Osteoblast (primary cell): ENCODE results near the gene STOX1. TPM values are rescaled to one million over a fixed set of nuclear protein-coding genes. Genes with fewer than 3 reads are reported as not detected.
"Not testable (repeated sequence)": the region's sequence is repeated elsewhere in the genome, so short reads cannot be mapped to it uniquely, and the experiment has no call there.

Experiments used
- DNase-seq: peaks from one replicate; pipeline ENCODE4 v3.0.0; 2011; ENCODE audit warnings: low spot score, mixed read lengths; ENCODE audit not compliant: insufficient read length; ENCODE audit errors: missing footprints
- H2AFZ ChIP-seq: 2 replicates; pipeline ENCODE4 v1.6.0; 2011; ENCODE audit warnings: mild to moderate bottlenecking, low read length
- H3K27ac ChIP-seq: 2 replicates; pipeline ENCODE4 v1.5.1; 2011; ENCODE audit warnings: mild to moderate bottlenecking, low read depth, low read length, moderate library complexity
- H3K27me3 ChIP-seq: 2 replicates; pipeline ENCODE4 v1.6.0; 2012; ENCODE audit warnings: mild to moderate bottlenecking, control low read depth, inconsistent platforms, low read length, moderate library complexity; ENCODE audit not compliant: insufficient read depth
- H3K36me3 ChIP-seq: 2 replicates; pipeline ENCODE4 v1.5.1; 2011; ENCODE audit warnings: mild to moderate bottlenecking, low read length, control low read depth, moderate library complexity; ENCODE audit not compliant: insufficient read depth
- H3K4me1 ChIP-seq: 2 replicates; pipeline ENCODE4 v1.5.1; 2011; ENCODE audit warnings: mild to moderate bottlenecking, low read length, control low read depth, moderate library complexity; ENCODE audit not compliant: insufficient read depth
- H3K4me2 ChIP-seq: 2 replicates; pipeline ENCODE4 v1.6.0; 2011; ENCODE audit warnings: mild to moderate bottlenecking, low read length; ENCODE audit not compliant: insufficient read depth
- H3K4me3 ChIP-seq: fragments of 200-600 bp; sonication (generic); 3 replicates; pipeline ENCODE4 v1.5.1; 2012; ENCODE audit warnings: mild to moderate bottlenecking, low read length, inconsistent platforms; ENCODE audit not compliant: insufficient read depth
- H3K79me2 ChIP-seq: 2 replicates; pipeline ENCODE4 v1.6.0; 2012; ENCODE audit warnings: mild to moderate bottlenecking, low read length, control low read depth, inconsistent platforms; ENCODE audit not compliant: insufficient read depth
- H3K9me3 ChIP-seq: 2 replicates; pipeline ENCODE4 v1.5.1; 2011; ENCODE audit warnings: low read depth, low read length, control low read depth
- H4K20me1 ChIP-seq: 2 replicates; pipeline ENCODE4 v1.6.0; 2012; ENCODE audit warnings: mild to moderate bottlenecking, low read length, control low read depth; ENCODE audit not compliant: insufficient read depth
- total RNA-seq: library from RNA; depleted of rRNA; stranded (reverse); fragments of >200 nt; gene quantifications from 2 replicates; pipeline ENCODE4 v1.2.3, GENCODE V29; 2012
- TF ChIP-seq, protein P1 (sequence below): IDR thresholded peaks from 2 replicates; pipeline ENCODE4 v1.5.1; 2011; ENCODE audit warnings: mild to moderate bottlenecking, low read depth, low read length, moderate library complexity; ENCODE audit errors: extremely low read depth

STOX1 gene
- total RNA-seq, 1 donor: under 0.01 TPM

DNA sequence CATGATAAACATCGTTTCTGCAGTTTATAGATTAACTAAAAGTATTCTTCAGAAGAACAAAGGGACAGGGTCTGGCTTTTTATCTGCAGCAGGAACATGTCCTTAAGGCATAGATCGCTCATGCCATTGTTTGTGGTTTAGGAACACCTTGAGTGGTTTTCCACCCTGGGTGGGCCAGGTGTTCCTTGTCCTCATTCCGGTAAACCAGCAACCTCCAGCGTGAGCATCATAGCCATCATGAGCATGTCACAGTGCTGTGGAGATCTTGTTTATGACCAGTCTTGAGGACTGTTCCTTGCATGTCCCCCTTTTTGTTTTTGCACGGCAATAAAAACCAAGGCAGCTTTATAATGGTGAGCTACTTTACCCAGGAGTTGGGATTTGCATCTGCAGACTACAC lies 33.9 kb downstream of the STOX1 start:
- H2AFZ ChIP-seq: no peak overlapping the region
- no peak overlapping the region for H3K4me2 ChIP-seq
- H3K36me3 ChIP-seq: no peaks in the 10 kb centered on the region
- H3K79me2 ChIP-seq: no peaks in the 10 kb centered on the region
- H3K4me3 ChIP-seq: no peak overlapping the region
- no peak for DNase-seq
- peaks cover 4% of the 10 kb centered on the region for H3K9me3 ChIP-seq
- TF ChIP-seq, protein P1, sequence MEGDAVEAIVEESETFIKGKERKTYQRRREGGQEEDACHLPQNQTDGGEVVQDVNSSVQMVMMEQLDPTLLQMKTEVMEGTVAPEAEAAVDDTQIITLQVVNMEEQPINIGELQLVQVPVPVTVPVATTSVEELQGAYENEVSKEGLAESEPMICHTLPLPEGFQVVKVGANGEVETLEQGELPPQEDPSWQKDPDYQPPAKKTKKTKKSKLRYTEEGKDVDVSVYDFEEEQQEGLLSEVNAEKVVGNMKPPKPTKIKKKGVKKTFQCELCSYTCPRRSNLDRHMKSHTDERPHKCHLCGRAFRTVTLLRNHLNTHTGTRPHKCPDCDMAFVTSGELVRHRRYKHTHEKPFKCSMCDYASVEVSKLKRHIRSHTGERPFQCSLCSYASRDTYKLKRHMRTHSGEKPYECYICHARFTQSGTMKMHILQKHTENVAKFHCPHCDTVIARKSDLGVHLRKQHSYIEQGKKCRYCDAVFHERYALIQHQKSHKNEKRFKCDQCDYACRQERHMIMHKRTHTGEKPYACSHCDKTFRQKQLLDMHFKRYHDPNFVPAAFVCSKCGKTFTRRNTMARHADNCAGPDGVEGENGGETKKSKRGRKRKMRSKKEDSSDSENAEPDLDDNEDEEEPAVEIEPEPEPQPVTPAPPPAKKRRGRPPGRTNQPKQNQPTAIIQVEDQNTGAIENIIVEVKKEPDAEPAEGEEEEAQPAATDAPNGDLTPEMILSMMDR: no peak
- H3K27me3 ChIP-seq: peaks cover 20% of the 10 kb centered on the region
- H3K27ac ChIP-seq: no peak overlapping the region
- H4K20me1 ChIP-seq: no peaks in the 10 kb centered on the region
- H3K4me1 ChIP-seq: no peaks in the 10 kb centered on the region

DNA sequence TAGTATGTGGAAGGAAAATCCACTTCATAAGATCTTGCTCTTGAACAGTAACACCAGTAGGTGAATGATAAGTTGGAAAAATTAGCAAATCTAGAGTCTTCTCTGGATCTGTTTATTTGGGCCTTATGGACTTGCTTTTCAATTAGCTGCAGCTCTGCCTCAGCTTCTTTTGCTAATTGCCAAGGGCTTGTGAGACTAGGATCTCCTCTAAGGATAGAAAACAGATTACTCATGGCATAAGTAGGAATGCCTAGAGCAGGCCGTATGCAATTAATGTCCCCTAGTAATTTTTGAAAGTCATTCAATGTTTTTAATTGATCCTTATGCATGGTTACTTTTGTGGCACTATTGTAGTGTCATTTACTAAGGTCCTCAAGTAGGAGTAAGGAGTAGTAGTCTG lies 37.3 kb downstream of the STOX1 start:
- H4K20me1 ChIP-seq: no peaks in the 10 kb centered on the region
- H3K27me3 ChIP-seq: no peaks in the 10 kb centered on the region
- TF ChIP-seq, protein P1: no peak
- H3K36me3 ChIP-seq: no peaks in the 10 kb centered on the region
- no peak overlapping the region for H2AFZ ChIP-seq
- no peak overlapping the region for H3K4me3 ChIP-seq
- H3K79me2 ChIP-seq: no peaks in the 10 kb centered on the region
- DNase-seq: no peak
- H3K4me2 ChIP-seq: no peak overlapping the region
- H3K4me1 ChIP-seq: no peaks in the 10 kb centered on the region
- no peak overlapping the region for H3K27ac ChIP-seq
- peaks cover 4% of the 10 kb centered on the region for H3K9me3 ChIP-seq

DNA sequence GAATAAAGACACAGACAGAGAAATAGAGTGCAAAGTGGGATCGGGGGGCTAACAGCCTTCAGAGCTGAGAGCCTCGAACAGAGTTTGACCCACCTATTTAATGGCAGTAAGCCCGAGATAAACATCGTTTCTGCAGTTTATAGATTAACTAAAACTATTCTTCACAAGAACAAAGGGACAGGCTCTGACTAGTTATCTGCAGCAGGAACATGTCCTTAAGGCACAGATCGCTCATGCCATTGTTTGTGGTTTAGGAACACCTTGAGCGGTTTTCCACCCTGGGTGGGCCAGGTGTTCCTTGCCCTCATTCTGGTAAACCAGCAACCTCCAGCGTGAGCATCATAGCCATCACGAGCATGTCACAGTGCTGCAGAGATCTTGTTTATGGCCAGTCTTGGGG lies 40.8 kb downstream of the STOX1 start:
- H3K36me3 ChIP-seq, H3K4me3 ChIP-seq, H3K4me2 ChIP-seq, H4K20me1 ChIP-seq, DNase-seq, H3K27ac ChIP-seq, H3K79me2 ChIP-seq, H3K9me3 ChIP-seq, H2AFZ ChIP-seq, H3K27me3 ChIP-seq: not testable (repeated sequence)
- peaks cover 20% of the 10 kb centered on the region for H3K4me1 ChIP-seq

DNA sequence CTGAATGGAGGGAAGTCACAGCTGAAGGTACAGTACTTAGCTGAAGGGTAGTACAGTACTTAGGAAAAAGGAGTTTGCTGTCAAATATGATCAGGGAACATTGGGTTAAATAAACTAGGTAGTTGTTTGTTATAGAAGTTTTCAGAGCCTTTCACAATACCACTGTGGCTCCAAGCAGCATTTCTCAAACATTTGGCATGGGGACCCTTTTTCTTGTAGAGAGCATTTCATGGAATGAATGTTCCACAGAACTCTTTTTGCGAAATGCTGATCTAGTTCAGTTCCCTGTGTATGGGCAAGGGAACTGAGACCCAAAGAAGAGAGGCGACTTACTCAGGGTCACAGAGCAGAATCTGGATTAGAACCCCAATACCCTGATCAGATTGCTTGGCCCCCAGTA lies 42.3 kb downstream of the STOX1 start:
- H3K4me2 ChIP-seq: no peak overlapping the region
- no peaks in the 10 kb centered on the region for H3K27me3 ChIP-seq
- no peak overlapping the region for H2AFZ ChIP-seq
- peaks cover 20% of the 10 kb centered on the region for H3K4me1 ChIP-seq
- no peaks in the 10 kb centered on the region for H3K79me2 ChIP-seq
- TF ChIP-seq, protein P1: no peak
- DNase-seq: no peak
- H3K9me3 ChIP-seq: no peaks in the 10 kb centered on the region
- no peak overlapping the region for H3K27ac ChIP-seq
- H3K36me3 ChIP-seq: no peaks in the 10 kb centered on the region
- no peak overlapping the region for H3K4me3 ChIP-seq
- no peaks in the 10 kb centered on the region for H4K20me1 ChIP-seq
